Ishikawa (cell line): ENCODE measurements around the gene CAMSAP3.

Experiments used
- CEBPB ChIP-seq: IDR thresholded peaks from 2 replicates; pipeline ENCODE4 v1.6.1; 2012
- CREB1 ChIP-seq: IDR thresholded peaks from 2 replicates; pipeline ENCODE4 v1.6.1; 2012; ENCODE audit warnings: low read depth
- EGR1 ChIP-seq: IDR thresholded peaks from 2 replicates; pipeline ENCODE4 v1.6.1; 2012
- EP300 ChIP-seq: IDR thresholded peaks from 2 replicates; pipeline ENCODE4 v1.6.1; 2012; ENCODE audit warnings: borderline replicate concordance
- FOXM1 ChIP-seq: IDR thresholded peaks from 2 replicates; pipeline ENCODE4 v1.6.1; 2012; ENCODE audit warnings: low read depth, borderline replicate concordance
- NFIC ChIP-seq: IDR thresholded peaks from 2 replicates; pipeline ENCODE4 v1.6.1; 2012
- RAD21 ChIP-seq: IDR thresholded peaks from 2 replicates; pipeline ENCODE4 v1.6.1; 2012; ENCODE audit warnings: low read depth
- TAF1 ChIP-seq: IDR thresholded peaks from 2 replicates; pipeline ENCODE4 v1.6.1; 2012; ENCODE audit warnings: low read depth, mild to moderate bottlenecking
- TCF12 ChIP-seq: IDR thresholded peaks from 2 replicates; pipeline ENCODE4 v1.6.1; 2012; ENCODE audit warnings: low read depth
- TEAD4 ChIP-seq: IDR thresholded peaks from 2 replicates; pipeline ENCODE4 v1.6.1; 2012
- YY1 ChIP-seq: IDR thresholded peaks from 2 replicates; pipeline ENCODE4 v1.6.1; 2012; ENCODE audit warnings: low read depth
- ZBTB7A ChIP-seq: IDR thresholded peaks from 2 replicates; pipeline ENCODE4 v1.6.1; 2012; ENCODE audit warnings: low read depth
- TF ChIP-seq, protein P1 (sequence below): IDR thresholded peaks from 2 replicates; pipeline ENCODE4 v1.6.1; 2012
- TF ChIP-seq, protein P2 (sequence below): IDR thresholded peaks from 2 replicates; pipeline ENCODE4 v1.6.1; 2012; ENCODE audit warnings: low read depth, mild to moderate bottlenecking
- TF ChIP-seq, protein P3 (sequence below): IDR thresholded peaks from 2 replicates; pipeline ENCODE4 v1.6.1; 2012

CAMSAP3 gene

DNA sequence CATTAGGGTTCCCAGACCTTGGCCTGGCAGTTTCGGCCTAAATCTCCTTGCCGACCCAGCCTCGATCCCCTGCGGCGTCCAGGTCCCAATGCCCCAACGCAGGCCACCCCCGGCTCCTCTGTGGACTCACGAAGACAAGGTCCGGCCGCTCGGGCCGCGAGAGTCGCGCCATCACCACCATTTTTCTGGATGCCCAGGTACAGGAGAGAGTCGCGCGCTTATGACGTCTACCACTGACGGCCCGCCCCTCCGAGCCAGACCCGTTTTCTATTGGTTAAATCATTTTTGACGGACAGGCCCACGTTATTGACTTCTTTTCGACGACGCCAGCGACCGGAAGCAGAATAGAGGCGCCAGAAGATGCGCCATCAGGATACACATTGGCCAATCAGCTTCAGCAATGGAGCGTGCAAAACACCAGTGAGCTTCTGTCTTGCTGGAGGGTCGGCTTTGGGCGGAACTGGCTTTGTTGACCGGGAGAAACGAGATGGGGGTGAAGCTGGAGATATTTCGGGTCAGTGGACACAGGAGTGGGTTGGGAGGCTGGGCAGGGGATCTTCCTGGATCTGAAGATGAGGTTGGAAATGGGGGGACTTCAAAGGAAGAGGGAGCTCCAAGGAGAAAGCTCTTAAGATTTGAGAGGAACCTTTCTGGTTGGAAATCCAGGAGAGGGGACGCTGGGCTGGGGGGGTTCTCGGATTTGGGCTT, 33.8 kb downstream of the CAMSAP3 start, which contains the start of the genes PET100 and XAB2:
TSS of gene PET100 (plus strand) at position 447 of the 708 bp plus-strand sequence. CDS start at position 488, 41 bp downstream.
TSS of gene XAB2 (minus strand) at position 199 of the 708 bp plus-strand sequence. CDS start at position 181, 18 bp downstream.
- peak; percentile 26; the same call in 1 of the 2 replicates for TF ChIP-seq FOXM1
- peak; percentile 92 for TF ChIP-seq YY1
- no peak; the same call in 1 of the 2 replicates for TF ChIP-seq TCF12
- TF ChIP-seq, protein P1, sequence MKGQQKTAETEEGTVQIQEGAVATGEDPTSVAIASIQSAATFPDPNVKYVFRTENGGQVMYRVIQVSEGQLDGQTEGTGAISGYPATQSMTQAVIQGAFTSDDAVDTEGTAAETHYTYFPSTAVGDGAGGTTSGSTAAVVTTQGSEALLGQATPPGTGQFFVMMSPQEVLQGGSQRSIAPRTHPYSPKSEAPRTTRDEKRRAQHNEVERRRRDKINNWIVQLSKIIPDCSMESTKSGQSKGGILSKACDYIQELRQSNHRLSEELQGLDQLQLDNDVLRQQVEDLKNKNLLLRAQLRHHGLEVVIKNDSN = peak; percentile 29; the same call in 1 of the 2 replicates
- TF ChIP-seq, protein P2, sequence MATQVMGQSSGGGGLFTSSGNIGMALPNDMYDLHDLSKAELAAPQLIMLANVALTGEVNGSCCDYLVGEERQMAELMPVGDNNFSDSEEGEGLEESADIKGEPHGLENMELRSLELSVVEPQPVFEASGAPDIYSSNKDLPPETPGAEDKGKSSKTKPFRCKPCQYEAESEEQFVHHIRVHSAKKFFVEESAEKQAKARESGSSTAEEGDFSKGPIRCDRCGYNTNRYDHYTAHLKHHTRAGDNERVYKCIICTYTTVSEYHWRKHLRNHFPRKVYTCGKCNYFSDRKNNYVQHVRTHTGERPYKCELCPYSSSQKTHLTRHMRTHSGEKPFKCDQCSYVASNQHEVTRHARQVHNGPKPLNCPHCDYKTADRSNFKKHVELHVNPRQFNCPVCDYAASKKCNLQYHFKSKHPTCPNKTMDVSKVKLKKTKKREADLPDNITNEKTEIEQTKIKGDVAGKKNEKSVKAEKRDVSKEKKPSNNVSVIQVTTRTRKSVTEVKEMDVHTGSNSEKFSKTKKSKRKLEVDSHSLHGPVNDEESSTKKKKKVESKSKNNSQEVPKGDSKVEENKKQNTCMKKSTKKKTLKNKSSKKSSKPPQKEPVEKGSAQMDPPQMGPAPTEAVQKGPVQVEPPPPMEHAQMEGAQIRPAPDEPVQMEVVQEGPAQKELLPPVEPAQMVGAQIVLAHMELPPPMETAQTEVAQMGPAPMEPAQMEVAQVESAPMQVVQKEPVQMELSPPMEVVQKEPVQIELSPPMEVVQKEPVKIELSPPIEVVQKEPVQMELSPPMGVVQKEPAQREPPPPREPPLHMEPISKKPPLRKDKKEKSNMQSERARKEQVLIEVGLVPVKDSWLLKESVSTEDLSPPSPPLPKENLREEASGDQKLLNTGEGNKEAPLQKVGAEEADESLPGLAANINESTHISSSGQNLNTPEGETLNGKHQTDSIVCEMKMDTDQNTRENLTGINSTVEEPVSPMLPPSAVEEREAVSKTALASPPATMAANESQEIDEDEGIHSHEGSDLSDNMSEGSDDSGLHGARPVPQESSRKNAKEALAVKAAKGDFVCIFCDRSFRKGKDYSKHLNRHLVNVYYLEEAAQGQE = no peak
- TF ChIP-seq TEAD4 = no peak
- TF ChIP-seq, protein P3, sequence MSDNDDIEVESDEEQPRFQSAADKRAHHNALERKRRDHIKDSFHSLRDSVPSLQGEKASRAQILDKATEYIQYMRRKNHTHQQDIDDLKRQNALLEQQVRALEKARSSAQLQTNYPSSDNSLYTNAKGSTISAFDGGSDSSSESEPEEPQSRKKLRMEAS = peak; percentile 68
- TF ChIP-seq RAD21 = no peak
- TF ChIP-seq TAF1 = peak; percentile 64
- TF ChIP-seq CREB1 = peak; percentile 98
- TF ChIP-seq EP300 = no peak
- TF ChIP-seq ZBTB7A = no peak
- TF ChIP-seq CEBPB = no peak
- TF ChIP-seq NFIC = 0 out of 2 replicates have a peak, but pooled peaks have one; percentile 6
- no peak for TF ChIP-seq EGR1

DNA sequence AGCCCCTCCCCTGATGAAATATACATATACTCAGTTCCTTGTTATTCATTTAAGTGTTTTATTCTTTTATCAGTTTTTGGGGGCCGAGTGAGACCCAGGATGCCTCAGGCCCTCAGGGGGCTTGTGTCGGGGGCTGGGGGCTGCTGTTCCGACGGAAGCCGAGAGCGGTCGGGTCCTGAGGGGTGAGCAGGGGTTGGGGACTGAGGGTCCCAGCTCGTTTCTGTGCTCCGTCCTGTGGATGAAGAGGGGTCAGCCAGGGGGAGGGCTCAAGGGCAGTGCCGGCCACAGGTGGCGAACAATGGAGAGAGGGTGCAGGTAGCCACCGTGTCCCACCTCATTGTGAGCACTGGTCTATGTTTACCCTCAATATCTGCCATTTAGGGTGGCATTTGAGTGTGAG, 35.9 kb downstream of the CAMSAP3 start:
- TF ChIP-seq CEBPB = no peak
- no peak for TF ChIP-seq YY1
- no peak for TF ChIP-seq TAF1
- no peak for TF ChIP-seq FOXM1
- no peak for TF ChIP-seq NFIC
- TF ChIP-seq TCF12 = no peak
- no peak for TF ChIP-seq TEAD4
- no peak for TF ChIP-seq EP300
- TF ChIP-seq, protein P1 = no peak
- no peak for TF ChIP-seq EGR1
- TF ChIP-seq, protein P2 = no peak
- TF ChIP-seq RAD21 = no peak
- no peak for TF ChIP-seq ZBTB7A
- TF ChIP-seq CREB1 = no peak
- TF ChIP-seq, protein P3 = no peak

DNA sequence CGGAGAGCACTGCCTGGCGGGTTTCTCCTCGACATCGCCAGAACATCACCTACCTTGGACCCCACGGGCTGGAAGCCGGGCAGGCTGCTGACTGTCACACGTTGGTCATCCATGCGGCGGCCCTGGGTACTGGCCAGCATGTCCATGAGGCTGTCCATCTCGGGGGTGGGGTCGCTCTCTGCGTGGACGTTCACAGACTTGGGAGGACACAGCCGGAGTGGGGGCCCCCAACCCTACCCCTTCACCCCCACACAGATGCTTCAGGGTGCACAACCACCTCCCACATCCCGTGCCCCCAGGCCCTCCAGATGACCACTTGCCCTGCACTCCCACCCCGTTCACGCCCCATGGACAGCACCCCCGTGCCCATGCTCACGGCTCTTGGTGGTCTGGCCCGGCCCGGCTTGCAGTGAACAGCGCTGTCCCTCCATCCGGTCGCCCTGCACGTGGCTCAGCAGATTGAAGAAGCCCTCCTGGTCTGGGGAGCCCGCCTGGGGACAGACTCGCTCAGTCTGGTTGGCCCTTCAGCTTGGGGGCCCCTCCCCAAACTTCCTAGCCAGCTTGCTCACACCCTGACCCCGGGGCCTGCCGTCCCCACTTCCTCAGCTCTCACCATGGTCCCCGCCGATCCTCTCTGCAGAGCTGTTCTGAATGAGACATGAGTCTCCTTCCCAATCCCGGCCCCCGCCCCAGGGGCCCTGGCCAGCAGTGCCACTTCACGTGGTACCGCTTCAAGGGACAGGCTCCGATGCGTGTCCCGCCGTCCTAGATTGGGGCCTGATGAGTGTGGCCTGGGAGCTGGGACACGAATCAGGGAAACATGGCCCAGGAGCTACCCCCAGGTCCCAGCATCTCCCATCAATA, 36.9 kb downstream of the CAMSAP3 start:
- no peak for TF ChIP-seq NFIC
- no peak for TF ChIP-seq TCF12
- TF ChIP-seq ZBTB7A = no peak
- no peak for TF ChIP-seq EGR1
- no peak for TF ChIP-seq FOXM1
- TF ChIP-seq TAF1 = no peak
- TF ChIP-seq, protein P1 = no peak
- TF ChIP-seq, protein P3 = no peak
- TF ChIP-seq TEAD4 = no peak
- TF ChIP-seq, protein P2 = no peak
- TF ChIP-seq YY1 = no peak
- no peak for TF ChIP-seq RAD21
- no peak for TF ChIP-seq CREB1
- no peak for TF ChIP-seq CEBPB
